CD4-positive, alpha-beta memory T cell (primary cell): ENCODE data around the gene ELAPOR2. TPM values are rescaled to one million over a fixed set of nuclear protein-coding genes. Genes with fewer than 3 reads are reported as not detected.
"Not testable (repeated sequence)": the region's sequence is repeated elsewhere in the genome, so short reads cannot be mapped to it uniquely, and the experiment has no call there.

Source experiments
- CTCF ChIA-PET: fragments of 350-600 bp; sonication (Branson Sonifier 250); formaldehyde crosslinking; loops from one replicate; lab custom pipeline; 2021; ENCODE audit warnings: inconsistent platforms; ENCODE audit not compliant: partially characterized antibody; lab: Charles Lee
- POLR2A ChIA-PET: fragments of 350-600 bp; sonication (Branson Sonifier 250); formaldehyde crosslinking; loops from one replicate; lab custom pipeline; 2021; ENCODE audit not compliant: partially characterized antibody; lab: Charles Lee
- DNase-seq, 5 donors: peaks; one replicate each; pipeline versions ENCODE4 v3.0.0 to v3.0.0-alpha.2; 2020 to 2022; ENCODE audit warnings: mixed read lengths in 1 of 5
- H3K27ac ChIP-seq: one replicate; pipeline ENCODE4 v1.7.0; 2013; ENCODE audit warnings: low read depth, low read length
- H3K27me3 ChIP-seq: 2 replicates; pipeline ENCODE4 v1.7.0; 2013; ENCODE audit warnings: mild to moderate bottlenecking, low read length, moderate library complexity; ENCODE audit not compliant: insufficient read depth
- H3K36me3 ChIP-seq: 2 replicates; pipeline ENCODE4 v1.7.0; 2013; ENCODE audit warnings: mild to moderate bottlenecking, low read length, moderate library complexity; ENCODE audit not compliant: insufficient read depth
- H3K4me1 ChIP-seq: 2 replicates; pipeline ENCODE4 v1.7.0; 2013; ENCODE audit warnings: mild to moderate bottlenecking, low read length, moderate library complexity; ENCODE audit not compliant: insufficient read depth
- H3K4me3 ChIP-seq, 2 donors: one replicate each; pipeline ENCODE4 v1.7.0; 2013; ENCODE audit warnings: low read length in 2 of 2, mild to moderate bottlenecking in 1 of 2
- H3K9me3 ChIP-seq, 2 donors: one replicate each; pipeline ENCODE4 v1.7.0; 2013; ENCODE audit warnings: low read length in 2 of 2, control low read depth in 1 of 2; ENCODE audit not compliant: control insufficient read depth in 1 of 2
- H3K27ac Mint-ChIP-seq, 7 donors: one replicate each; pipeline ENCODE4 v1.8.0; 2020 to 2021; ENCODE audit warnings: mixed read lengths in 7 of 7, mild to moderate bottlenecking in 6 of 7, inconsistent platforms in 3 of 7, moderate library complexity in 3 of 7
- H3K27me3 Mint-ChIP-seq, 2 donors: one replicate each; pipeline ENCODE4 v1.8.0; 2020 to 2021; ENCODE audit warnings: mixed read lengths in 2 of 2
- H3K36me3 Mint-ChIP-seq, 2 donors: one replicate each; pipeline ENCODE4 v1.8.0; 2020 to 2021; ENCODE audit warnings: mixed read lengths in 2 of 2, inconsistent platforms in 1 of 2, mild to moderate bottlenecking in 1 of 2
- H3K4me1 Mint-ChIP-seq, 4 donors: one replicate each; pipeline ENCODE4 v1.8.0; 2020 to 2021; ENCODE audit warnings: mixed read lengths in 4 of 4, mild to moderate bottlenecking in 1 of 4
- H3K4me3 Mint-ChIP-seq, 8 donors: one replicate each; pipeline ENCODE4 v1.8.0; 2020 to 2021; ENCODE audit warnings: mixed read lengths in 8 of 8, mild to moderate bottlenecking in 7 of 8, moderate library complexity in 6 of 8, inconsistent platforms in 3 of 8
- H3K9me3 Mint-ChIP-seq, 8 donors: one replicate each; pipeline ENCODE4 v1.8.0; 2020 to 2021; ENCODE audit warnings: mixed read lengths in 8 of 8, mild to moderate bottlenecking in 5 of 8, inconsistent platforms in 3 of 8, moderate library complexity in 1 of 8
- intact Hi-C: fragments of 100-400 bp; cut with micrococcal nuclease; formaldehyde crosslinking; loops from one replicate; pipeline ENCODE4 v1.15.1; 2023
- polyA plus RNA-seq, 2 donors: library from polyadenylated mRNA; unstranded; fragments of 300-500 nt; fragmentation: Illumina TruSeq; gene quantifications; one replicate each; pipeline ENCODE4 v1.2.3, GENCODE V29; 2021
- total RNA-seq, 2 experiments: library from RNA; stranded (reverse); gene quantifications; one replicate each; pipeline ENCODE4 v1.2.3, GENCODE V29; 2021

Gene ELAPOR2
- total and polyA plus RNA-seq, 4 experiments from 2014 or later = 6.5 to 11.8 (median 9.5) TPM

DNA sequence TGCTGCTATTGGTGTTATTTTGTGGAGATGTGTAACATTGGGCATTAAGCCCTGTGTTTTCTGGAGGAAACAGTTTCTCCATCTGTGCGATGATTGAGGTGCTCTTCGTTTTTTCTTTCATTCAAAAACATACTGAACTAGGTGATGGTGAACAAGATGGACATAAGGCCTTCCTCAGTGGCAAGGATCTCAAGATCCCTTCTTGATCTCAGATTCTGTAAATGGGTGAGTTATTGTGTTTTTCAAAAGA, 759 bp upstream of the ELAPOR2 start:
- H3K4me3 ChIP-seq = peak overlapping the region in 1 of 2 donors; percentile 70
- ChIA-PET CTCF (interaction anchor here (0.6 to 1.7 kb wide), 7 partner anchors 9 to 132 kb away, joined by 3 to 6 read pairs (median 3); no protein-coding TSS in a partner anchor), POLR2A (interaction anchor here (0.8 to 1.8 kb wide), 5 partner anchors 21 to 152 kb away, joined by 3 to 15 read pairs (median 6); partner anchors contain the start of gene DMTF1)
- H3K36me3 ChIP-seq = no peaks in the 10 kb centered on the region
- DNase-seq = no peak
- Mint-ChIP-seq H3K4me1 (peaks cover 12 to 20% (median 15%) of the 10 kb centered on the region in 4 donors), H3K27ac (peak overlapping the region in 6 of 7 donors; percentile 45 to 93 (median 86)), H3K27me3 (peaks cover 0 to 3% of the 10 kb centered on the region in 2 donors), H3K36me3 (peaks cover 0 to 2% of the 10 kb centered on the region in 2 donors), H3K9me3 (no peaks in the 10 kb centered on the region), H3K4me3 (peak overlapping the region; percentile 83 to 91 (median 88))
- H3K4me1 ChIP-seq = peaks cover 14% of the 10 kb centered on the region
- no peaks in the 10 kb centered on the region for H3K9me3 ChIP-seq
- intact Hi-C loops = no loop called here
- peak overlapping the region; percentile 53 for H3K27ac ChIP-seq
- H3K27me3 ChIP-seq = no peaks in the 10 kb centered on the region

DNA sequence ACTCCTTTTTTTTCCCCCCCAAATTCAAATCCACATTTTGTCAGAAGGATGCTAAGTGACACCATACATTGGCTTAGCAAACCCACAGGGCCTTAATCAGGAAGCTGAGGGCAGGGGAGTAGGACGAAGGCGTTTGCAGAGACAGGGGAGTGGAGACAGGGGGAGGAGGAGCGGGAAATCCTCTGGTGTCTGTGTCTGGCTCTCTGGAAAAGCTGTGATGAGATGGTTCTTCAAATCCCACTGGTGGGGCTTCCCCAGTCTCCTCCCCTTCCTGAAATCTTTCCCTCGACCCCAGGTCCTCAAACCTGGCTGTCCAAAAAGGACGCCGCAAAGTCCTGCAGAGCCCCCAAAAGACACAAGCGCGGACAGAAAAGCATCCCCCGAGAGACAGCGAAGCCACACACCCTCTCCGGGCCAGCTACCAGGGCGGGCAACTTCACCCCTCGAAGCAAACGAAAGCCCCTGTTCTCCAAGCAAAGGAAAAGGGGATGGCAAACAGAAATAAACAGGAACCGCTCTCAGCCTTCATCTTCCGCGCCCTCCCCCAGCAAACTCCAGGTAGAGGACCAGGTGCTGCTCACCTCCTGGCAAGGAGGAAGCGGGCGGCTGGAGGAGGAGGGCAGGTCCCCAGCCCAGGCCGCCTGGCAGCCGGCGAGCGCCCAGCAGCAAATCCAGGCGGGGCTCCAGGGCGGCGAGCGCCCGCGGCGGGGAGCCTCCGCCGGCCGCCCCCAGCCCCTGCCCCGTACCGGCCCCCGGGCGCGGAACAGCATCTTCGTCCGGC, 520 bp downstream of the ELAPOR2 start:
- Histone ChIP-seq H3K27ac (peak overlapping the region; percentile 34), H3K9me3 (no peaks in the 10 kb centered on the region), H3K4me1 (peaks cover 14% of the 10 kb centered on the region), H3K4me3 (peak overlapping the region; percentile 54 to 59), H3K36me3 (no peaks in the 10 kb centered on the region), H3K27me3 (no peaks in the 10 kb centered on the region)
- CTCF ChIA-PET = interaction anchor here (0.7 to 4.5 kb wide), 12 partner anchors 10 to 177 kb away, joined by 3 to 10 read pairs (median 3); no protein-coding TSS in a partner anchor
- peaks cover 0 to 2% of the 10 kb centered on the region in 2 donors for H3K36me3 Mint-ChIP-seq
- no peaks in the 10 kb centered on the region for H3K9me3 Mint-ChIP-seq
- peak in 4 of 5 donors; percentile 2 to 48 (median 18) for DNase-seq
- H3K4me1 Mint-ChIP-seq = peaks cover 12 to 20% (median 15%) of the 10 kb centered on the region in 4 donors
- intact Hi-C loops = loop anchor here (1.0 to 2.0 kb wide), 5 partner anchors 80 to 178 kb away; partner anchors contain the start of genes DMTF1 and TMEM243
- peak overlapping the region; percentile 22 to 92 (median 74) for H3K27ac Mint-ChIP-seq
- peak overlapping the region; percentile 79 to 88 (median 84) for H3K4me3 Mint-ChIP-seq
- H3K27me3 Mint-ChIP-seq = peaks cover 0 to 3% of the 10 kb centered on the region in 2 donors
- POLR2A ChIA-PET = interaction anchor here (1.2 to 1.8 kb wide), 5 partner anchors 20 to 160 kb away, joined by 5 to 15 read pairs (median 11); partner anchors contain the start of genes DMTF1 and TMEM243

DNA sequence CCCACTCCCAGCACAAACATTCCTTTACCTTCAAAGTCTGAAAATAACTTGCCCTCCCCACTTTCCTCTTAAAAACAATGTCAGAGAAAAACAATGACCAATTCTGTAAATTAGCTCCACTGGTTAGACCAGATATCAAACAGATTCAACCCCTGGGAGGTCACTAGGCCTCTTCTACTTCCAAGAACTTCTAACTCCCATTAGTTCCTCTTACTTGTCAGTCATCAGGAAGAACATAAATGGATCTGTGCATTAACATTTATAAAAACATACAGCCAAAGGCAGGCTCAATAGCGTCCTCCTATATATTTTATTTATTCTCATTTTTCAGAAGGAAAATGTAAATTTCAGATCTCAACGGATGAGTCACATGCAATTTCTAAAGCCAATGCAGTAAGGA, 2.2 kb downstream of the ELAPOR2 start:
- Histone ChIP-seq H3K27ac (no peak overlapping the region), H3K9me3 (no peaks in the 10 kb centered on the region), H3K36me3 (no peaks in the 10 kb centered on the region), H3K4me3 (no peak overlapping the region), H3K27me3 (no peaks in the 10 kb centered on the region), H3K4me1 (peaks cover 14% of the 10 kb centered on the region)
- Mint-ChIP-seq H3K9me3 (no peaks in the 10 kb centered on the region), H3K4me3 (no peak overlapping the region), H3K27ac (no peak overlapping the region), H3K36me3 (peaks cover 0 to 2% of the 10 kb centered on the region in 2 donors), H3K4me1 (peaks cover 12 to 20% (median 15%) of the 10 kb centered on the region in 4 donors), H3K27me3 (peaks cover 0 to 3% of the 10 kb centered on the region in 2 donors)
- CTCF ChIA-PET = interaction anchor here (4.5 kb wide), 1 partner anchor 91 kb away, joined by 10 read pairs; no protein-coding TSS in a partner anchor
- POLR2A ChIA-PET = no interaction called here
- intact Hi-C loops = no loop called here
- no peak for DNase-seq

DNA sequence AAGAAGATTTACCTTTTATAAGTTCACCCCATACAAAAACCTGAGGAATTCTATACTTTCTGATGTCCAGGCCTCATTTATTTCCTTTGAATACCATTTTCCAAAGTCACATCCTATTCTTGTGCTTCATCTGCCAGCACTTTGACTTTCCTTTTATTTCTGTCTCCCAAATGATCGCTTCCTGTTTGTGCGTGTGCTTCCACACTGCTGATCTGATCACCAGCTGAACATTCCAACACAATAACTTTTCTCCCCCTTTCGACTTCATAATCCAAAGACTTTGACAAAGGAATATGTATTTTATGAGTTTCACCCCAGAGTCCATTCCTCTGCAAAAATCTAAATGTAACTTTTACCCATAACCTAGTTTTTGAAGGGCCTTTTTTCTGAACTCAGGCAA, 3.1 kb downstream of the ELAPOR2 start:
- no peak for DNase-seq
- Histone ChIP-seq H3K4me1 (peaks cover 14% of the 10 kb centered on the region), H3K27me3 (no peaks in the 10 kb centered on the region), H3K27ac (no peak overlapping the region), H3K4me3 (no peak overlapping the region), H3K36me3 (no peaks in the 10 kb centered on the region), H3K9me3 (no peaks in the 10 kb centered on the region)
- H3K27me3 Mint-ChIP-seq = peaks cover 0 to 3% of the 10 kb centered on the region in 2 donors
- H3K4me3 Mint-ChIP-seq = no peak overlapping the region
- CTCF ChIA-PET = interaction anchor here (1.1 to 4.5 kb wide), 2 partner anchors 9 to 92 kb away, joined by 5 to 10 read pairs; no protein-coding TSS in a partner anchor
- POLR2A ChIA-PET = no interaction called here
- intact Hi-C loops = no loop called here
- H3K36me3 Mint-ChIP-seq = peaks cover 2 to 3% of the 10 kb centered on the region in 2 donors
- H3K4me1 Mint-ChIP-seq = peaks cover 12 to 20% (median 15%) of the 10 kb centered on the region in 4 donors
- no peaks in the 10 kb centered on the region for H3K9me3 Mint-ChIP-seq
- H3K27ac Mint-ChIP-seq = no peak overlapping the region

DNA sequence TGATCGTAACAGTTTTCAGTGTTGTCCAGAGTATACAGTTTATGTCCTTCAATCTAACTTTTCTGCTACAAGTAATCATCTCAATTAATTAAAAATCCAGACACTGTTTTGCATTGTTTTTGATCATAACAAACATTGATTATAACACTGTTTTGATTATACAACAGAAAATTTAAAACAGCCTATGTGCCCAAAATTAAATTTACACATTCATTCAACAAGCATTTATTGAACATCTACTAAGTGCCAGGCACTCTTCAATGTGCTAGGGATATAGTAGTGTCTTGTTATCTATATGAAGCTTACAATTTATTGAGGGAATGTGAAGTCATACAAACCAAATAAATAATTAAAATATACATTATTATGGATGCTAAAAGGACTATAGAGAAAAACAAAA, 10.6 kb downstream of the ELAPOR2 start:
- no peak overlapping the region for H3K27ac Mint-ChIP-seq
- no peaks in the 10 kb centered on the region for H3K9me3 ChIP-seq
- no peaks in the 10 kb centered on the region for H3K27me3 ChIP-seq
- DNase-seq = no peak
- no peaks in the 10 kb centered on the region for H3K36me3 ChIP-seq
- H3K36me3 Mint-ChIP-seq = peaks cover 0 to 3% of the 10 kb centered on the region in 2 donors
- H3K27ac ChIP-seq = no peak overlapping the region
- H3K4me3 ChIP-seq = no peak overlapping the region
- H3K27me3 Mint-ChIP-seq = peaks cover 0 to 2% of the 10 kb centered on the region in 2 donors
- H3K4me1 ChIP-seq = no peaks in the 10 kb centered on the region
- CTCF ChIA-PET = interaction anchor here (1.8 kb wide), 1 partner anchor 99 kb away, joined by 7 read pairs; no protein-coding TSS in a partner anchor
- peaks cover 0 to 9% (median 0%) of the 10 kb centered on the region in 8 donors for H3K9me3 Mint-ChIP-seq
- POLR2A ChIA-PET = no interaction called here
- no peaks in the 10 kb centered on the region for H3K4me1 Mint-ChIP-seq
- no peak overlapping the region for H3K4me3 Mint-ChIP-seq
- intact Hi-C loops = no loop called here

DNA sequence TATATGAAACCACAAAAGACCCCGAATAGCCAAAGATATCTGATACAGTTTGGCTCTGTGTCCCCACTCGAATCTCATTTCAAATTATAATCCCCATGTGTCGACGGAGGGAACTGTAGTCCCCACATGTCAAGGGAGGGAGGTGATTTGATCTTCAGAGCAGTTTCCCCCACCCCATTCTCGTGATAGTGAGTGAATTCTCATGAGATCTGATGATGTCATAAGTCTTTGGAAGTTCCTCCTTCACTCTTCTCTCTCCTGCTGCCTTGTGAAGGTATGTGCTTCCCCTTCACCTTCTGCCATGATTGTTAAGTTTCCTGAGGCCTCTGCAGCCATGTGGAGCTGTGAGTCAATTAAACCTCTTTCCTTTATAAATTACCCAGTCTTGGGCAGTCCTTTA, 13.0 kb downstream of the ELAPOR2 start:
- no peaks in the 10 kb centered on the region for H3K4me1 Mint-ChIP-seq
- peaks cover 0 to 2% of the 10 kb centered on the region in 2 donors for H3K27me3 Mint-ChIP-seq
- CTCF ChIA-PET = interaction anchor here (2.0 kb wide), 1 partner anchor 9 kb away, joined by 5 read pairs; no protein-coding TSS in a partner anchor
- Histone ChIP-seq H3K27ac (no peak overlapping the region), H3K36me3 (no peaks in the 10 kb centered on the region), H3K9me3 (no peaks in the 10 kb centered on the region), H3K4me3 (no peak overlapping the region), H3K27me3 (no peaks in the 10 kb centered on the region), H3K4me1 (no peaks in the 10 kb centered on the region)
- no peaks in the 10 kb centered on the region for H3K36me3 Mint-ChIP-seq
- H3K4me3 Mint-ChIP-seq = no peak overlapping the region
- intact Hi-C loops = no loop called here
- no peak for DNase-seq
- H3K27ac Mint-ChIP-seq = peak overlapping the region in 2 of 7 donors; percentile 6 to 25
- POLR2A ChIA-PET = no interaction called here
- H3K9me3 Mint-ChIP-seq = peaks cover 0 to 14% (median under 1%) of the 10 kb centered on the region in 8 donors

DNA sequence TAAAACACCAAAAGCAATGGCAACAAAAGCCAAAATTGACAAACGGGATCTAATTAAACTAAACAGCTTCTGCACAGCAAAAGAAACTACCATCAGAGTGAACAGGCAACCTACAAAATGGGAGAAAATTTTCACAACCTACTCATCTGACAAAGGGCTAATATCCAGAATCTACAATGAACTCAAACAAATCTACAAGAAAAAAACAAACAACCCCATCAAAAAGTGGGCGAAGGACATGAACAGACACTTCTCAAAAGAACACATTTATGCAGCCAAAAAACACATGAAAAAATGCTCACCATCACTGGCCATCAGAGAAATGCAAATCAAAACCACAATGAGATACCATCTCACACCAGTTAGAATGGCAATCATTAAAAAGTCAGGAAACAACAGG, 14.7 kb downstream of the ELAPOR2 start:
- H3K9me3 Mint-ChIP-seq = peaks cover 0 to 14% (median 3%) of the 10 kb centered on the region in 8 donors
- H3K27ac ChIP-seq, H3K36me3 ChIP-seq, intact Hi-C loops, H3K9me3 ChIP-seq, H3K27ac Mint-ChIP-seq, DNase-seq, H3K4me1 ChIP-seq, H3K4me3 ChIP-seq, H3K36me3 Mint-ChIP-seq, H3K27me3 Mint-ChIP-seq, H3K4me3 Mint-ChIP-seq, POLR2A ChIA-PET, H3K4me1 Mint-ChIP-seq, CTCF ChIA-PET, H3K27me3 ChIP-seq: not testable (repeated sequence)
